WTC11 (cell line): Measurements from ENCODE around the gene COBL. TPM values are rescaled to one million over a fixed set of nuclear protein-coding genes. Genes with fewer than 3 reads are reported as not detected.

Experiments
- ATAC-seq: fragments of 200-7000 bp; cut with Tn5 transposase; 2 replicates; pipeline ENCODE4 v1.10.0; 2021; ENCODE audit warnings: mild to moderate bottlenecking, moderate library complexity
- CTCF ChIA-PET: fragments of 300-600 bp; sonication (Branson Sonifier 250); formaldehyde crosslinking; loops from one replicate; lab custom pipeline; 2021; ENCODE audit warnings: antibody characterized with exemption; lab: Charles Lee
- POLR2A ChIA-PET: fragments of 350-600 bp; sonication (Branson Sonifier 250); formaldehyde crosslinking; loops from one replicate; lab custom pipeline; 2021; ENCODE audit warnings: antibody characterized with exemption; lab: Charles Lee
- DNase-seq: peaks from one replicate; pipeline ENCODE4 v3.0.0; 2021; ENCODE audit warnings: low spot score
- H3K27ac Mint-ChIP-seq: 2 replicates; pipeline ENCODE4 v1.8.0; 2021; ENCODE audit warnings: mixed read lengths
- H3K27me3 Mint-ChIP-seq: 2 replicates; pipeline ENCODE4 v1.8.0; 2021; ENCODE audit warnings: low read depth, mild to moderate bottlenecking, moderate library complexity, mixed read lengths
- H3K36me3 Mint-ChIP-seq: 2 replicates; pipeline ENCODE4 v1.8.0; 2021; ENCODE audit warnings: mixed read lengths
- H3K4me1 Mint-ChIP-seq: 2 replicates; pipeline ENCODE4 v1.8.0; 2022; ENCODE audit warnings: mixed read lengths
- H3K4me3 Mint-ChIP-seq: 2 replicates; pipeline ENCODE4 v1.8.0; 2021; ENCODE audit warnings: mild to moderate bottlenecking, moderate library complexity, mixed read lengths
- H3K9me3 Mint-ChIP-seq: 2 replicates; pipeline ENCODE4 v1.8.0; 2021; ENCODE audit warnings: mixed read lengths
- JUN ChIP-seq: sonication (generic); formaldehyde crosslinking; IDR thresholded peaks from 2 replicates; pipeline ENCODE4 v1.8.0; 2023; ENCODE audit warnings: mild to moderate bottlenecking, missing genetic modification reagents
- KAT7 ChIP-seq: sonication (generic); formaldehyde crosslinking; IDR thresholded peaks from 2 replicates; pipeline ENCODE4 v1.8.1; 2023; ENCODE audit warnings: missing genetic modification reagents, mild to moderate bottlenecking, borderline replicate concordance
- MXD4 ChIP-seq: fragments of 250-450 bp; sonication (Bioruptor Pico); IDR thresholded peaks from 2 replicates; pipeline ENCODE4 v1.8.0; 2021; ENCODE audit warnings: mild to moderate bottlenecking, moderate library complexity, borderline replicate concordance
- NR3C1 ChIP-seq: sonication (generic); formaldehyde crosslinking; conservative IDR thresholded peaks from 2 replicates; pipeline ENCODE4 v1.8.1; 2023; ENCODE audit warnings: low read depth, mild to moderate bottlenecking, missing genetic modification reagents
- SP1 ChIP-seq: sonication (generic); formaldehyde crosslinking; conservative IDR thresholded peaks from 2 replicates; pipeline ENCODE4 v1.8.1; 2022; ENCODE audit warnings: missing genetic modification reagents
- ZNF121 ChIP-seq: sonication (generic); formaldehyde crosslinking; IDR thresholded peaks from 2 replicates; pipeline ENCODE4 v1.8.0; 2023; ENCODE audit warnings: missing genetic modification reagents
- ZNF138 ChIP-seq: sonication (generic); formaldehyde crosslinking; conservative IDR thresholded peaks from 2 replicates; pipeline ENCODE4 v1.8.1; 2022; ENCODE audit warnings: mild to moderate bottlenecking, moderate library complexity, missing genetic modification reagents
- total RNA-seq: library from RNA; stranded (reverse); gene quantifications from 3 replicates; pipeline ENCODE4 v1.2.3, GENCODE V29; 2021
- TF ChIP-seq, protein P1 (sequence below): fragments of 250-450 bp; sonication (Bioruptor Pico); IDR thresholded peaks from 2 replicates; pipeline ENCODE4 v2.1.2; 2022; ENCODE audit warnings: mild to moderate bottlenecking, moderate library complexity
- TF ChIP-seq, protein P2 (sequence below): sonication (generic); formaldehyde crosslinking; IDR thresholded peaks from 2 replicates; pipeline ENCODE4 v1.8.0; 2023; ENCODE audit warnings: mild to moderate bottlenecking, missing genetic modification reagents
- TF ChIP-seq, protein P3 (sequence below): sonication (generic); formaldehyde crosslinking; IDR thresholded peaks from 2 replicates; pipeline ENCODE4 v1.8.1; 2023; ENCODE audit warnings: mild to moderate bottlenecking, missing genetic modification reagents, moderate library complexity
- TF ChIP-seq, protein P4 (sequence below): sonication (generic); formaldehyde crosslinking; conservative IDR thresholded peaks from 2 replicates; pipeline ENCODE4 v1.8.1; 2022; ENCODE audit warnings: mild to moderate bottlenecking, missing genetic modification reagents
- TF ChIP-seq, protein P5 (sequence below): sonication (generic); formaldehyde crosslinking; IDR thresholded peaks from 2 replicates; pipeline ENCODE4 v1.8.0; 2022; ENCODE audit warnings: missing genetic modification reagents
- TF ChIP-seq, protein P6 (sequence below): sonication (generic); formaldehyde crosslinking; IDR thresholded peaks from 2 replicates; pipeline ENCODE4 v1.8.1; 2022; ENCODE audit warnings: mild to moderate bottlenecking, missing genetic modification reagents, moderate library complexity, borderline replicate concordance
- TF ChIP-seq, protein P7 (sequence below): sonication (generic); formaldehyde crosslinking; IDR thresholded peaks from 2 replicates; pipeline ENCODE4 v1.8.0; 2022; ENCODE audit warnings: mild to moderate bottlenecking, missing genetic modification reagents

The COBL gene
- total RNA-seq, 1 experiment from 2014 or later = 36.5 TPM

DNA sequence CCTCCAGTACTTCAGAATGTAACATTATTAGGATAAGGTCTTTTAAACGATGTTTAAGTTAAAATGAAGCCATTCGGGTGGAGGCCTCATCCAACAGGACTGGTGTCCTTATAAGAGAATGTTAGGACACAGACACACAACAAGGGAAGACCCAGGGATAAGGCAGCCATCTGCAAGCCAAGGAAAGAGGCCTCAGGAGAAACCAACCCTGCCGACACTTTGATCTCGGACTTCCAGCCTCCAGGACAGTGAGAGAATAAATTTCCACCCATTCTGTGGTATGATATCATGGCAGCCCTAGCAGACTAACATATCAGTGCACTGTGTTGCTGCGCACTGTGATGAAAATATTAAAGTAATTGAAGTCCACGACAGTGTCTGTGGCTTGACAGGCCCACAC is 250.8 kb downstream of the COBL start:
- Mint-ChIP-seq H3K27me3 (no peaks in the 10 kb centered on the region), H3K27ac (no peak overlapping the region), H3K4me3 (no peak overlapping the region), H3K9me3 (peaks cover 7% of the 10 kb centered on the region), H3K4me1 (peaks cover 7% of the 10 kb centered on the region), H3K36me3 (peaks cover 14% of the 10 kb centered on the region)
- ATAC-seq (no peak), DNase-seq (no peak)
- no peak for TF ChIP-seq KAT7 (CRISPR knock-in tag)
- TF ChIP-seq, protein P1, sequence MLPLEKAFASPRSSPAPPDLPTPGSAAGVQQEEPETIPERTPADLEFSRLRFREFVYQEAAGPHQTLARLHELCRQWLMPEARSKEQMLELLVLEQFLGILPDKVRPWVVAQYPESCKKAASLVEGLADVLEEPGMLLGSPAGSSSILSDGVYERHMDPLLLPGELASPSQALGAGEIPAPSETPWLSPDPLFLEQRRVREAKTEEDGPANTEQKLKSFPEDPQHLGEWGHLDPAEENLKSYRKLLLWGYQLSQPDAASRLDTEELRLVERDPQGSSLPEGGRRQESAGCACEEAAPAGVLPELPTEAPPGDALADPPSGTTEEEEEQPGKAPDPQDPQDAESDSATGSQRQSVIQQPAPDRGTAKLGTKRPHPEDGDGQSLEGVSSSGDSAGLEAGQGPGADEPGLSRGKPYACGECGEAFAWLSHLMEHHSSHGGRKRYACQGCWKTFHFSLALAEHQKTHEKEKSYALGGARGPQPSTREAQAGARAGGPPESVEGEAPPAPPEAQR (CRISPR knock-in tag) = no peak
- no peak for TF ChIP-seq JUN
- TF ChIP-seq, protein P2, sequence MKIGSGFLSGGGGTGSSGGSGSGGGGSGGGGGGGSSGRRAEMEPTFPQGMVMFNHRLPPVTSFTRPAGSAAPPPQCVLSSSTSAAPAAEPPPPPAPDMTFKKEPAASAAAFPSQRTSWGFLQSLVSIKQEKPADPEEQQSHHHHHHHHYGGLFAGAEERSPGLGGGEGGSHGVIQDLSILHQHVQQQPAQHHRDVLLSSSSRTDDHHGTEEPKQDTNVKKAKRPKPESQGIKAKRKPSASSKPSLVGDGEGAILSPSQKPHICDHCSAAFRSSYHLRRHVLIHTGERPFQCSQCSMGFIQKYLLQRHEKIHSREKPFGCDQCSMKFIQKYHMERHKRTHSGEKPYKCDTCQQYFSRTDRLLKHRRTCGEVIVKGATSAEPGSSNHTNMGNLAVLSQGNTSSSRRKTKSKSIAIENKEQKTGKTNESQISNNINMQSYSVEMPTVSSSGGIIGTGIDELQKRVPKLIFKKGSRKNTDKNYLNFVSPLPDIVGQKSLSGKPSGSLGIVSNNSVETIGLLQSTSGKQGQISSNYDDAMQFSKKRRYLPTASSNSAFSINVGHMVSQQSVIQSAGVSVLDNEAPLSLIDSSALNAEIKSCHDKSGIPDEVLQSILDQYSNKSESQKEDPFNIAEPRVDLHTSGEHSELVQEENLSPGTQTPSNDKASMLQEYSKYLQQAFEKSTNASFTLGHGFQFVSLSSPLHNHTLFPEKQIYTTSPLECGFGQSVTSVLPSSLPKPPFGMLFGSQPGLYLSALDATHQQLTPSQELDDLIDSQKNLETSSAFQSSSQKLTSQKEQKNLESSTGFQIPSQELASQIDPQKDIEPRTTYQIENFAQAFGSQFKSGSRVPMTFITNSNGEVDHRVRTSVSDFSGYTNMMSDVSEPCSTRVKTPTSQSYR = no peak
- TF ChIP-seq, protein P3, sequence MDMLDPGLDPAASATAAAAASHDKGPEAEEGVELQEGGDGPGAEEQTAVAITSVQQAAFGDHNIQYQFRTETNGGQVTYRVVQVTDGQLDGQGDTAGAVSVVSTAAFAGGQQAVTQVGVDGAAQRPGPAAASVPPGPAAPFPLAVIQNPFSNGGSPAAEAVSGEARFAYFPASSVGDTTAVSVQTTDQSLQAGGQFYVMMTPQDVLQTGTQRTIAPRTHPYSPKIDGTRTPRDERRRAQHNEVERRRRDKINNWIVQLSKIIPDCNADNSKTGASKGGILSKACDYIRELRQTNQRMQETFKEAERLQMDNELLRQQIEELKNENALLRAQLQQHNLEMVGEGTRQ (CRISPR knock-in tag) = no peak
- TF ChIP-seq NR3C1 (CRISPR knock-in tag) = no peak
- TF ChIP-seq ZNF121 (CRISPR knock-in tag) = no peak
- TF ChIP-seq, protein P4, sequence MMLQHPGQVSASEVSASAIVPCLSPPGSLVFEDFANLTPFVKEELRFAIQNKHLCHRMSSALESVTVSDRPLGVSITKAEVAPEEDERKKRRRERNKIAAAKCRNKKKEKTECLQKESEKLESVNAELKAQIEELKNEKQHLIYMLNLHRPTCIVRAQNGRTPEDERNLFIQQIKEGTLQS (CRISPR knock-in tag) = no peak
- TF ChIP-seq, protein P5, sequence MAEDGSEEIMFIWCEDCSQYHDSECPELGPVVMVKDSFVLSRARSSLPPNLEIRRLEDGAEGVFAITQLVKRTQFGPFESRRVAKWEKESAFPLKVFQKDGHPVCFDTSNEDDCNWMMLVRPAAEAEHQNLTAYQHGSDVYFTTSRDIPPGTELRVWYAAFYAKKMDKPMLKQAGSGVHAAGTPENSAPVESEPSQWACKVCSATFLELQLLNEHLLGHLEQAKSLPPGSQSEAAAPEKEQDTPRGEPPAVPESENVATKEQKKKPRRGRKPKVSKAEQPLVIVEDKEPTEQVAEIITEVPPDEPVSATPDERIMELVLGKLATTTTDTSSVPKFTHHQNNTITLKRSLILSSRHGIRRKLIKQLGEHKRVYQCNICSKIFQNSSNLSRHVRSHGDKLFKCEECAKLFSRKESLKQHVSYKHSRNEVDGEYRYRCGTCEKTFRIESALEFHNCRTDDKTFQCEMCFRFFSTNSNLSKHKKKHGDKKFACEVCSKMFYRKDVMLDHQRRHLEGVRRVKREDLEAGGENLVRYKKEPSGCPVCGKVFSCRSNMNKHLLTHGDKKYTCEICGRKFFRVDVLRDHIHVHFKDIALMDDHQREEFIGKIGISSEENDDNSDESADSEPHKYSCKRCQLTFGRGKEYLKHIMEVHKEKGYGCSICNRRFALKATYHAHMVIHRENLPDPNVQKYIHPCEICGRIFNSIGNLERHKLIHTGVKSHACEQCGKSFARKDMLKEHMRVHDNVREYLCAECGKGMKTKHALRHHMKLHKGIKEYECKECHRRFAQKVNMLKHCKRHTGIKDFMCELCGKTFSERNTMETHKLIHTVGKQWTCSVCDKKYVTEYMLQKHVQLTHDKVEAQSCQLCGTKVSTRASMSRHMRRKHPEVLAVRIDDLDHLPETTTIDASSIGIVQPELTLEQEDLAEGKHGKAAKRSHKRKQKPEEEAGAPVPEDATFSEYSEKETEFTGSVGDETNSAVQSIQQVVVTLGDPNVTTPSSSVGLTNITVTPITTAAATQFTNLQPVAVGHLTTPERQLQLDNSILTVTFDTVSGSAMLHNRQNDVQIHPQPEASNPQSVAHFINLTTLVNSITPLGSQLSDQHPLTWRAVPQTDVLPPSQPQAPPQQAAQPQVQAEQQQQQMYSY (CRISPR knock-in tag) = no peak
- TF ChIP-seq ZNF138 (CRISPR knock-in tag) = no peak
- no peak for TF ChIP-seq MXD4 (CRISPR knock-in tag)
- TF ChIP-seq, protein P6, sequence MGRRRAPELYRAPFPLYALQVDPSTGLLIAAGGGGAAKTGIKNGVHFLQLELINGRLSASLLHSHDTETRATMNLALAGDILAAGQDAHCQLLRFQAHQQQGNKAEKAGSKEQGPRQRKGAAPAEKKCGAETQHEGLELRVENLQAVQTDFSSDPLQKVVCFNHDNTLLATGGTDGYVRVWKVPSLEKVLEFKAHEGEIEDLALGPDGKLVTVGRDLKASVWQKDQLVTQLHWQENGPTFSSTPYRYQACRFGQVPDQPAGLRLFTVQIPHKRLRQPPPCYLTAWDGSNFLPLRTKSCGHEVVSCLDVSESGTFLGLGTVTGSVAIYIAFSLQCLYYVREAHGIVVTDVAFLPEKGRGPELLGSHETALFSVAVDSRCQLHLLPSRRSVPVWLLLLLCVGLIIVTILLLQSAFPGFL (CRISPR knock-in tag) = no peak
- TF ChIP-seq SP1 = no peak
- TF ChIP-seq, protein P7, sequence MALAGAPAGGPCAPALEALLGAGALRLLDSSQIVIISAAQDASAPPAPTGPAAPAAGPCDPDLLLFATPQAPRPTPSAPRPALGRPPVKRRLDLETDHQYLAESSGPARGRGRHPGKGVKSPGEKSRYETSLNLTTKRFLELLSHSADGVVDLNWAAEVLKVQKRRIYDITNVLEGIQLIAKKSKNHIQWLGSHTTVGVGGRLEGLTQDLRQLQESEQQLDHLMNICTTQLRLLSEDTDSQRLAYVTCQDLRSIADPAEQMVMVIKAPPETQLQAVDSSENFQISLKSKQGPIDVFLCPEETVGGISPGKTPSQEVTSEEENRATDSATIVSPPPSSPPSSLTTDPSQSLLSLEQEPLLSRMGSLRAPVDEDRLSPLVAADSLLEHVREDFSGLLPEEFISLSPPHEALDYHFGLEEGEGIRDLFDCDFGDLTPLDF (CRISPR knock-in tag) = no peak
- CTCF ChIA-PET = no interaction called here
- POLR2A ChIA-PET = no interaction called here
